ENCODE measurements around the gene DTNB.
A peak's percentile ranks its signal among the peaks of the same experiment; 100 is the strongest.
"Not testable (repeated sequence)": the region's sequence is repeated elsewhere in the genome, so short reads cannot be mapped to it uniquely, and the experiment has no call there.

The DTNB gene

DNA sequence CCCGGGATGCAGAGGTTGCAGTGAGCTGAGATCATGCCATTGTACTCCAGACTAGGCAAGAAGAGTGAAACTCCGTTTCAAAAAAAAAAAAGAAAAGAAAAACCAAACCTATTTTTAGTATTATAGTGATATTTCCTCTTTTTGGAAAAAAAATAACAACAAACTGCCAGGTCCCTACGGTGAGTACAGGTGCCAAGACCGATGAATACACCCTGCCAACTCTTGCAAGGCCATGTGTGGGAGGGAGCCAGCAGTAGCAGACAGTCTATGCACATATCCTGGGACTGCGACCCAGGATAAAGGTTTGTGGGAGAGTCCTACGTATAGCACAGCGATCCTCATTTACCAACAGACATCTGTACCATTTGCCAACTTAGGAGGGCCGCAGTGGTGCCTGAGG, 262.1 kb downstream of the DTNB start:
- no peak for DNase-seq

GRCh38 chr2:25410370-25410769, 263.0 kb downstream of the DTNB start:
- no peak for DNase-seq

DNA sequence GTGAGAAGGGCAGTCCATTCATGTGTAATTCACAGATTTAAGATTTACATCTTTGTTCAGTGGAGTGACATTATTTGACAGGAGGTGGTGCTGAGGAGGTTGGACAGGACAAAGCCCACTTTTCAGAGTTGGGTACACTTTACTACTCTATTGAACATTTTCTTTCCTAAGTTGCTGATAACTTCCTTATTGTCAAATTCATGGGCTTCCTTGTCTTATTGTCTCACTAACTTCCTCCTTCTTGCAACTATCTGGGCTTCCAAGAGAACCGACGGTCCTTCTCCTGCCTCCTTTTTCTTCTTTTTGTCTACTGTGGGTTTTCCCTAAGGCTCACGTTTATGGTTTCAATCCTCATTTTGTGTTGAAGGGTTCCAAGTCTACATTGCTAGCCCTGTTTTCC, 263.9 kb downstream of the DTNB start:
- DNase-seq: no peak

DNA sequence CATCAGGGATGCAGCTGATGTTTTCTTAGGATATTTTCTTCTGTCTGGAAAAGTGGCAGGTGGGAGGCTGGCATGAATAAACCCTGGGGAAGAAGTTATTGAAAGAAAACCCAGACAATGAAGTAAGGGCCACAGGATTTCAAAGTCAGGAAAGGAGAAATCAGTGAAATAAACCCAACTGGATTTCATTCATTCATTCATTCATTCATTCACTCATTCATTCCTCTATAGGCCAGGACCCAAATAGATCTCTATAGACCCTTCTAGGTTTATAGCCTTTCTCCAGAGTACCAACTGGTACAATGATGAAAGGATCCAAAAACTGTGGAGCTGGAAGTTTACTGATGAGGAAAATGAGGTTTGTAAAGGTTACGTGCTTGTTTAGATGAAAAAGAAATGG, 264.3 kb downstream of the DTNB start:
- no peak for DNase-seq

DNA sequence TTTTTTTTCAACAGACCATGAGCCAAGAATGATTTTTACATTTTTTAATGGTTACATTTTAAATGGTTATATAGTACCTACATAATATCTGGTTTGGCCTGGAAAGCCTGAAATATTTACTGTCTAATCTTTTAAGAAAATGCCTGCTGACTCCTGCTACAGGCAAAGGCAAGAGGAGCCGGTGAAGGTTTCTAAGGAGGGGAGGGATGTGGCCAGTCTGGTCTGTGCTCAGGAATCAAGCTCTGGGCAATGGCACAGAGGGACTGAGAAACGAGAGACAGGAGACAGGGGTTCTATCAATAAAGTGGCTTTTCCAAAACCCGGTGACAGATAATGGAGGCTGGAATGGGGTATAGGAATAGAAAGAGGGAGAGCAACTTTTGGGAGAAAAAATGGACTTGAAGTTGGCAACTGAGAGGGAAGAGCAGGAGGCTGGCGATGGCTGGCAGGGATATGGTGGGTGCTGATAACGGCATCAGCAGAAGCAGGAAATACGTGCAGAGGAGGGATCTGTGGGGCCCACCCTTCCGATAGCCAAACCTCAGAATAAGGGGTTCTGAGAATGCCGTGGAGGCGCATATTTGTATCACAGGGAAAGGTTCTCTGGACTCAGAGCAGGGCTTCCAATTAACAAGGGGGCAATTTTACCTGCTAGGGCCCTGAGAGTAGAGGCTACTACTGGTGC, 267.6 kb downstream of the DTNB start:
- no peak for DNase-seq

DNA sequence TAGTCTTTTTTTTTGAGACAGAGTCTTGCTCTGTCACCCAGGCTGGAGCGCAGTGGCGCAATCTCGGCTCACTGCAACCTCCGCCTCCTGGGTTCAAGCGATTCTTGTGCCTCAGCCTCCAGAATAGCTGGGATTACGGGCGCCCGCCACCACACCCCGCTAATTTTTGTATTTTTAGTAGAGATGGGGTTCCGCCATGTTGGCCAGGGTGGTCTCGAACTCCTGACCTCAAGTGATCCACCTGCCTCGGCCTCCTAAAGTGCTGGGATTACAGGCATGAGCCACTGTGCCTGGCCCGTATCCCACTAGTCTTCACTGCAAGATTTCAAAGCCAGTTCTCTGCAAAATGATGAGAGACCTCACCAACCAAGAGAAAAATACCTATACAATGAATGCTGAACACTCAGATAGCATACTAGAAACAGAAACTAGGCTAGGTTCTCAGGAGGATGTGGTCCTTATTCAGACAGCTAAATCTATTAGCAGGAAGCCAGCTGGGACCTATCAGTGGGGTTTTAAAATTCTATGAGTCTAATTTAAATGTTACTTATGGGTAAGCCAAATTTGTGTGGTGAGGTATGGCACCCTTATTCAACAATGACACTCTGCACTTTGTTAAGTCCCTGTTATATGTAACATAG, 270.1 kb downstream of the DTNB start:
- not testable (repeated sequence) for DNase-seq

- DNase-seq: no peak
These were observed 270.9 kb downstream of the DTNB start for GRCh38 chr2:25402477-25402876.

GRCh38 chr2:25401307-25402026, 271.9 kb downstream of the DTNB start:
- peak; percentile 67 for DNase-seq

DNA sequence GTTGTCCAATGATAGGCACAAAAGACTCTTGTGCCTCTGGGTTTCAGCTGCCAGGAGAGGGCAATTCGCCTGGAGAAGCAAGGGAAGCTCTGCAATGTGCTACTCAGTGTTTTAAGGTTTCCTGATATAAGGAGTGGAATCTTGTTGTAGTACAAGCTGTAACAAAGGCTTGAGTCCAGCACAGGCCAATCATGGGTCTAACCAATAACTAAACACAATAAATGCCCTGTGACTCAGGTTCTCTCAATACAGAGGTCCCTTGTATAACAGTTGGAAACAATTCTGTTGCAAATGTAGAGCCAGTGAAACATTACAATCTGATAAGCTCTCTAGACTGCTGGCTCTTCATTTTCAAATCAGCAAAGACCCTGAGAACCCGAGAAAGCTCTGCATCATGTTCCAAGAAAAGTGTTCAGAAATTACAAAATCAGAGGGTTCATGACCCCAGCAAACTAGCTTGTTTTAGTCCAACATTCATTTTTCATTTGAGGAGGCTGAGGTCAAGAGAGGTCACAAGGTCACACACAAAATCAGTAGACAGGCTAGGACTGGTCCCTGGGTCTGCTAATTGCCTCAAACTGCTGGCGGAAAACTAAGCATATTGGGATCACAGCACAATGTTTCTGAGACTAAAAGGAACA, 272.7 kb downstream of the DTNB start:
- DNase-seq: no peak

- DNase-seq: no peak
These were observed 273.2 kb downstream of the DTNB start for GRCh38 chr2:25400169-25400568.

GRCh38 chr2:25398534-25398933, 274.8 kb downstream of the DTNB start:
- no peak for DNase-seq

DNA sequence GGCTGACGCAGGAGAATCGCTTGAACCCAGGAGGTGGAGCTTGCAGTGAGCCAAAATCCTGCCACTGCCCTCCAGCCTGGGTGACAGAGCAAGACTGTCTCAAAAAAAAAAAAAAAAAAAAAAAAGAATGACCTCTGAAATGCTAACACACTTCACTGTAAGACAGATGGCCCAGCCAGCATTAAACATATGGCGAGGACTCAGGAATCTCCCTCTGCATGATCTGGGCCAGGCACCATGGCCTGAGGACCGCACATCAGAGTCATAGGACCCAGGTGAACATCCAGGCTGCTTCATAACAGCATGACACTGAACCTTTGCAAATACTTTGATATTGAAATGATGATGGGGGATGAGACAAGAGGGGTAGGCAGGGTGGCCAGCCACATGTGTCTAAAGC, 275.6 kb downstream of the DTNB start:
- DNase-seq: peak; percentile 89

GRCh38 chr2:25389161-25389560, 284.2 kb downstream of the DTNB start:
- no peak for DNase-seq

DNA sequence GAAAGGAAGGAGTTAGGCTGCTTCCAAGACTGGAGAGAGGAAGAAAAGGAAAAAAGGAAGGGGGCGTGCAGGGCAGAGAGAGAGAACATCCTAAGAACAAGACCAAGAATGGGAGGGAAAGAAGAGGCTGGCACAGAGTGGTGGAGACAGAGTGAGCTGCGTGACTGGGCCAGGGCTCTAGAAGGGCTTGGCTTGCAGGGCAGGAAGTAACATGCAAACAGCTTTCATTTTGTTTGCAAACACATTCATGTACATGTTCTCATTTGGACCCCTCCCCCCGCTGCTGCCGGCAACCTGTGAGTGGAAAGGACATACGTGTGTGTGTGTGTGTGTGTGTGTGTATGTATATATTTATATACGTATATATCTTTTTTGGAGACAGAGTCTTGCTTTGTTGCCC, 284.9 kb downstream of the DTNB start:
- DNase-seq: no peak

DNA sequence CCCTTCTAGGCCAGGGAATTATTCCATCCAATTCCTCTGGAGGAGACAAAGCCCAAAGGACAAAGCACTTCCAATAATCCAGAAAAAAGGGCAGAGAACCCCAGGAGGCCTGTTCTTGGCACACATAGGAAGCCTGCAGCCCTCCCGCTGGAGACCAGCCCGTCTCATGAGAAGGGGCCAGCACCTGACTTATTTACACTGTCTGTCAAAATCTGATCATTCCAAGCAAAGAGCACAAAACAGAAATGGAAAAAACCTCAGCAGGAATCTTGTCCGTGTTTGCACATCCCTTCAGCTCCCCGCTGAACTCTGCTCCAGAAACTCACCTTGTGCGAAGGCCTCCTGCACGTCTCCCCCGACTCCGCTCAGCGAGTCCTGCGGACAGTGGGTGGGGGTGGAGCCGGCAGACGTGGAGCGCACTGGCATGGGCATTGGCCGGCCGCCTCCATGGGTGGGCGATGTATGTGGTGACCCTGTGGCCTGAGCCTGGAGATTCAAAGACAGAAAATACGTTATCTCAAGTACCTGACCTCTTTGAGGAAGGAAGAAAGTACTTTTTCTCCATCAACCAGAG, 285.4 kb downstream of the DTNB start:
- no peak for DNase-seq

- no peak for DNase-seq
These were observed 286.2 kb downstream of the DTNB start for GRCh38 chr2:25386971-25387875.

- DNase-seq: peak; percentile 33
These were observed 287.5 kb downstream of the DTNB start for GRCh38 chr2:25385910-25386309.

GRCh38 chr2:25383806-25384205, 289.6 kb downstream of the DTNB start:
- no peak for DNase-seq

- DNase-seq: no peak
These were observed 291.9 kb downstream of the DTNB start for GRCh38 chr2:25381502-25381901.

DNA sequence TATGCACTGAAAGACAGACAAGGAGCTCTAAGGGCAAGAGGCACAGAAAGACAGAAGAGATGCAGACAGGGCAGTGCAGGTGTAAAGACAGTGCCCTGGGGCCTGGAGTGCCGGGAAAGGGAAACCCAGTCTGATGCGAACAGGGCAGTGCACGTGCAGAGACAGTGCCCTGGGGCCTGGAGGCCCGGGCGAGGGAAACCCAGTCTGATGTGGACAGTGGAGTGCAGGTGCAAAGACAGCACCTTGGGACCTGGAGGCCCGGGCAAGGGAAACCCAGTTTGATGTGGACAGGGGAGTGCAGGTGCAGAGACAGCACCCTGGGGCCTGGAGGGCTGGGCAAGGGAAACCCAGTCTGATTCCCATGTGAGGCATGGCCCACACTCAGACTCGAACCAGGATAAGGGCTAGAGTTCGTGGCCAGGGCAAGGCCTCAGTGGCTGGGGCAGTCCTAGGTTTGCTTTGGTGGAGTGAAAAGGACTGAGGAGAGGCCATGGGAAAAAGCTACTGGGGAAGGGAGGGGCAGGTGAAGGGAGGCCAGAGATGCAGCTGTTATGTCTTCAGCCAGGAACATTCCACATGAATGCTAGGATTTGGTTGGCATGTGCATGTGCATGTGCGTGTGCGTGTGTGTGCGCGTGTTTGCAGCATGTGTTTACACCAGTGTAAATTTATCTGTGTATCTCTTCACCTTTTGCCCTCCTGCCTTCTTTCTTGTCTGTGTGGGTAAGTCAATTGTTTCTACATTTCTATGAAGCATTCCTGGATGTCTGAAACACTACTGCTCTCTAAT, 292.6 kb downstream of the DTNB start:
- DNase-seq: no peak

DNA sequence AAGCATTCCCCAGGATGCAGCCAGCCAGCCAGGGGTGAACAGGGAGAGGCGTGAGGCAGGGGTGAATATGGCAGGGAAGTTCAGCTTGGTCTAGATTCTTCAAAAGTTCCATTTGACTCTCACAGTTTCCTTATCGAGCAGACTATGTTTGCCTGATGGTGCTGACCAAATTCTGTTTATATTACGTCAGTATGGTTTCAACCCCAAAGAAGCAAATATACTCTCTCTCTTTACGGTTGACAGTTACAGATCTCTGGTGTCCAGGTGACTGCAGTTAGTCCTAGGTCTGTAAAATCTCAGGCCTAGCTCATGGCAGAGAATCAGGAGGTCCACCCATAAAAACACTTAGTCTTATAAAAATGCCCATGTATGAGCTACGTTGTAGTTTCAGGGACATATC, 293.4 kb downstream of the DTNB start:
- DNase-seq: no peak

All from NCI-H82 (cell line).